ENCODE data around the gene AK2. TPM values are rescaled to one million over a fixed set of nuclear protein-coding genes. Genes with fewer than 3 reads are reported as not detected.
"Not testable (repeated sequence)": the region's sequence is repeated elsewhere in the genome, so short reads cannot be mapped to it uniquely, and the experiment has no call there.

Gene AK2
- total RNA-seq, 2 experiments from 2014 or later = 218 to 279 TPM

DNA sequence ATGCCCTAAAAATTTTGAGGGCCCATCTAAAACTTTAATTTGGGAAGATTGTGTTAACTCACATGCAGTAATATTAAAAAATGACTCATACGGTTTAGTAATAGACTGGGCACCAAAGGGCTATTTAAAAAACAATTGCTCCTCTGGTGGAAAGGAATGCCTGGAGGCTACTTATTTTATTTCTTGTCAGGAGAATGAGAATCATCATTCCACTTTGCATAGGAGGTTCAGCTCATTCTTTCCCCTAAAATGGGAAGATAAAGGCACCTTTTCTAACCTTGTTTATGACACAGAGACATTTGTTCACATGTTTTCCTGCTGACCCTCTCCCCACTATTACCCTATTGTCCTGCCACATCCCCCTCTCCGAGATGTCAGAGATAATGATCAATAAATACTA is 31.4 kb upstream of the AK2 start:
- not testable (repeated sequence) for H3K27ac Mint-ChIP-seq, DNase-seq, H3K4me3 Mint-ChIP-seq, H3K4me1 Mint-ChIP-seq, ATAC-seq
- CTCF ChIA-PET = interaction anchor here (1.0 kb wide), 1 partner anchor 27 kb away, joined by 3 read pairs; no protein-coding TSS in a partner anchor
- Mint-ChIP-seq H3K9me3 (ENCODE audit: low read depth) (peaks cover 19% of the 10 kb centered on the region), H3K36me3 (peaks cover 20% of the 10 kb centered on the region), H3K27me3 (peaks cover 23% of the 10 kb centered on the region)

DNA sequence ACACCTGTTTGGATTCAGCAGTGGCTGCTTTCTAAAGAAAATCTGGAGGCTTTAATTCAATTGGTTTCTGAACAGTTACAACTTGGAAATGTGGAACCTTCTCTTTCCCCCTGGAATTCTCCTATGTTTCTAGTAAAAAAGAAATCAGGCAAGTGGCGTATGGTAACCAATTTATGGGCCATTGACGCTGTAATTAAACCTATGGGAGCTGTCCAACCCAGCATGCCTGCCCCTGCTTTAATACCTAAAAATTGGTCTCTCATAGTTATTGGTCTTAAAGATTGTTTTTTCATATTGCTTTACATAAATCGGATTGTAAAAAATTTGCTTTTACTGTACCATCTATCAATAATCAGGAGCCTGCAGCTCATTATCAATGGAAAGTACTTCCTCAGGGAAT is 29.8 kb upstream of the AK2 start:
- not testable (repeated sequence) for DNase-seq, H3K4me1 Mint-ChIP-seq, H3K27ac Mint-ChIP-seq, ATAC-seq, H3K4me3 Mint-ChIP-seq
- CTCF ChIA-PET = interaction anchor here (0.9 to 1.7 kb wide), 2 partner anchors 29 to 134 kb away, joined by 3 to 5 read pairs; no protein-coding TSS in a partner anchor
- peaks cover 23% of the 10 kb centered on the region for H3K27me3 Mint-ChIP-seq
- H3K36me3 Mint-ChIP-seq = peaks cover 23% of the 10 kb centered on the region
- peaks cover 26% of the 10 kb centered on the region for H3K9me3 Mint-ChIP-seq (ENCODE audit: low read depth)

DNA sequence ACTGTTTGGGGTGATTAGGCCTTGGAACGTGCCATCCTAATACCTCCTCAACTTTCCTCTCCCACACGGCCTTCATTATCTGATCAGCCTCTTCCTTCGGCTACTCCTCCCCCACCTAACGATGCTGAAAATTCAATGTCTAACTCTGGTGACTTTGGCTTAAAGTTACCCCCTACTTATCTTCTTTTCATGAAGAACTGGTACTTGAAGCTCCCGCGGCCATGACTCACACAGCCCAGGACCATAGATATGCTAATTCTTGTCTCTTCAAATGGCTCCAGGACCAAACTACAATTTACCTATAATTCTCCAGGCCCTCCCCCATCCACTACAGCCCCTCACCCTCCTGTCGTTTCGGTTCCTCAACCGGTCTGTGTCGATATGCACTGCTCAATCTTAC is 28.6 kb upstream of the AK2 start:
- Mint-ChIP-seq H3K27me3 (peaks cover 17% of the 10 kb centered on the region), H3K36me3 (peaks cover 23% of the 10 kb centered on the region), H3K4me3 (no peak overlapping the region), H3K27ac (no peak overlapping the region), H3K4me1 (no peaks in the 10 kb centered on the region), H3K9me3 (ENCODE audit: low read depth) (peaks cover 26% of the 10 kb centered on the region)
- CTCF ChIA-PET = interaction anchor here (1.7 kb wide), 1 partner anchor 132 kb away, joined by 5 read pairs; no protein-coding TSS in a partner anchor
- DNase-seq = no peak
- ATAC-seq = no peak

DNA sequence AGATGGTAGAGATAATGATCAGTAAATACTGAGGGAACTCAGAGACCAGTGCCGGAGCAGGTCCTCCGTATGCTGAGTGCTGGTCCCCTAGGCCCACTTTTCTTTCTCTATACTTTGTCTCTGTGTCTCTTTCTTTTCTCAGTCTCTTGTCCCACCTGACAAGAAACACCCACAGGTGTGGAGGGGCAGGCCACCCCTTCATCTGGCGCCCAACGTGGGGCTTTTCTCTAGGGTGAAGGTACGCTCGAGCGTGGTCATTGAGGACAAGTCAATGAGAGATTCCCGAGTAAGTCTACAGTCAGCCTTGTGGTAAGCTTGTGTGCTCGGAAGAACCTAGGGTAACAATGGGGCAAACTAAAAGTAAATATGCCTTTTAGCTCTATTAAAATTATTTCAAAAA is 27.6 kb upstream of the AK2 start:
- peaks cover 26% of the 10 kb centered on the region for H3K9me3 Mint-ChIP-seq (ENCODE audit: low read depth)
- H3K36me3 Mint-ChIP-seq = peaks cover 23% of the 10 kb centered on the region
- H3K27me3 Mint-ChIP-seq = peaks cover 14% of the 10 kb centered on the region
- DNase-seq, H3K4me3 Mint-ChIP-seq, ATAC-seq, H3K4me1 Mint-ChIP-seq, H3K27ac Mint-ChIP-seq: not testable (repeated sequence)
- CTCF ChIA-PET = interaction anchor here (0.8 kb wide), 1 partner anchor 9 kb away, joined by 3 read pairs; no protein-coding TSS in a partner anchor

DNA sequence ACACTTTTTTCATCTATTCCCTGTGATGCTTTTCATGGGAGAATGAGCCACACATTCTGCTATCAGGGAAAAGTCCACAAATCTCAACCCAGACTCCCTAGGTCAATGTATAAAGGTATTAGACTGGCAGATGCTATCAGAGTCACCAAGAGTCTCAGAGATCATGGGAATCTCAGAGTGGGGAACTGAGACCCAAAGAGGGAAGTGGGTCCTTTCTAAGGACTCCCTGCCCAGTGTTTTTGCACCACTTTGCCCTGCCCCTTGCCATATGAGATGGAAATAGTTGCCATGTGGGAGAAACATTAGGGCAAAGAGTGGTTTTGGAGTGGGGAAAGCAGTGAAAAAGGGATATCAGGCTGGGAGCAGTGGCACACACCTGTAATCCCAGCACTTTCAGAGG is 25.2 kb upstream of the AK2 start:
- CTCF ChIA-PET = interaction anchor here (1.5 to 2.0 kb wide), 3 partner anchors 24 to 130 kb away, joined by 3 to 8 read pairs (median 3); no protein-coding TSS in a partner anchor
- Mint-ChIP-seq H3K27ac (no peak overlapping the region), H3K27me3 (peaks cover 4% of the 10 kb centered on the region), H3K9me3 (ENCODE audit: low read depth) (peaks cover 21% of the 10 kb centered on the region), H3K36me3 (peaks cover 21% of the 10 kb centered on the region), H3K4me1 (no peaks in the 10 kb centered on the region), H3K4me3 (no peak overlapping the region)
- no peak for DNase-seq
- no peak for ATAC-seq

DNA sequence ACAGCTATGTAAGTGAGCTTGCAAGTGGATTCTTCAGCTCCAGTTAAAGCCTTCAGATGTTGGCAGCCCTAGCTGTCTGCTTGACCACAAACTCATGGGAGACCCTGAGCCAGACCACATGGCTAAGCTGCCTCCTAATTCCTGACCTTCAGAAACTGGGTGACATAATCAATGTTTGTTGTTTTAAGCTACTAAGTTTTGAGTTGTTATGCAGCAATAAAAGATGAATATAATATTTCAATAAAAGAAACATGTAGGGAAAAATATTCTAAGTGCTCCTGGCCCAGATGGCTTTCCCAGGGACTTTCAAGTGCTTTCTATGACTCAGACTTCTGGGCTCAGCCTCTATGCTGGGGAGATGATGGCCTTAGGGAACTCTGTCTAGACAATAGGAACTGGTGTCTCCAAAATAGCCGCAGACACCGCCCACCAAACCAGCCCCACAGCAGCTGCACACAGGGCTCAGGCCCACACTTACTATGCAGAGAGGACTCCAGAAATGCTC is 23.9 kb upstream of the AK2 start:
- CTCF ChIA-PET = interaction anchor here (0.7 to 2.0 kb wide), 4 partner anchors 25 to 146 kb away, joined by 3 to 8 read pairs (median 3); no protein-coding TSS in a partner anchor
- no peak overlapping the region for H3K27ac Mint-ChIP-seq
- DNase-seq (no peak), ATAC-seq (no peak)
- peaks cover 4% of the 10 kb centered on the region for H3K27me3 Mint-ChIP-seq
- peaks cover 20% of the 10 kb centered on the region for H3K36me3 Mint-ChIP-seq
- peaks cover under 1% of the 10 kb centered on the region for H3K4me1 Mint-ChIP-seq
- H3K9me3 Mint-ChIP-seq (ENCODE audit: low read depth) = peaks cover 21% of the 10 kb centered on the region
- H3K4me3 Mint-ChIP-seq = no peak overlapping the region

DNA sequence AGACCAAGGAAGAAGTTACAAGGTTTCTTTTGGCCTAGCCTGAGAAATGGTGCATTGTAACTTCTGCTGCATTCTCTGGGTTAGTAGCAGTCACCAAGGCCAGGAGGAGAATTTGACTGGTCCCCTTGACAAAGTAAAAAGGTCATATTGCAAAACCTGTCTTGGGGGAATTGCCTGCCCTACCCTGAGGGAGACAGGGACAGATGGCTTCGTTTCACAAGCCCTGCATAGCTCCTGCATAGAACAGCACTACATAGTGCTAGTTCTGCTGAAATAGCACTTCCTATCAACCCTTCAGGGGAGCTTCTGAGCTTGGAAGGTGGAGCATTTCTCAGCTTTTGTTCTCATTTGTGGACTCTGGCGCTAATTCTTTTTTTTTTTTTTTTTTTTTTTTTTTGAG is 20.4 kb upstream of the AK2 start:
- Mint-ChIP-seq H3K9me3 (ENCODE audit: low read depth) (peaks cover 5% of the 10 kb centered on the region), H3K4me1 (peaks cover 1% of the 10 kb centered on the region), H3K27me3 (peaks cover 4% of the 10 kb centered on the region), H3K27ac (no peak overlapping the region), H3K4me3 (no peak overlapping the region), H3K36me3 (peaks cover 3% of the 10 kb centered on the region)
- DNase-seq = no peak
- no peak for ATAC-seq
- CTCF ChIA-PET = interaction anchor here (0.5 to 6.7 kb wide), 13 partner anchors 11 to 181 kb away, joined by 3 to 84 read pairs (median 4); no protein-coding TSS in a partner anchor

DNA sequence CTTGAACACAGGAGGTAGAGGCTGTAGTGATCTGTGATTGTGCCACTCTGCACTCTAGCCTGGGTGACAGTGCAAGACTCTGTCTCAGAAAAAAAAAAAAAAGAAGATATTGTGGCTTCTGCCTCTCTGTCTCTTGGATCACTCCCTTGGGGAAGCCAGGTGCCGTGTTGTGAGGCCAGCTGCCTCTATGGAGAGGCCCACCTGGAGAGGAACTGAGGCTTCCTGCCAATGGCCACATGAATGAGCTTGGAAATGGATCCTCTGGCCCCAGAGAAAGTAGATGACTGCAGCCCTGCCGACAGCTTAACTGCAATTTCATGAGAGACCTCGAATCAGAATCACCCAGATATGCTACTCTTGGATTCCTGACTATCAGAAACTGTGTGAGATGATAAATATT is 19.7 kb upstream of the AK2 start:
- peaks cover 1% of the 10 kb centered on the region for H3K4me1 Mint-ChIP-seq
- no peak overlapping the region for H3K4me3 Mint-ChIP-seq
- H3K36me3 Mint-ChIP-seq = peaks cover 2% of the 10 kb centered on the region
- ATAC-seq (no peak), DNase-seq (no peak)
- peaks cover 4% of the 10 kb centered on the region for H3K27me3 Mint-ChIP-seq
- no peaks in the 10 kb centered on the region for H3K9me3 Mint-ChIP-seq (ENCODE audit: low read depth)
- CTCF ChIA-PET = interaction anchor here (0.7 to 6.7 kb wide), 15 partner anchors 10 to 180 kb away, joined by 3 to 84 read pairs (median 4); no protein-coding TSS in a partner anchor
- H3K27ac Mint-ChIP-seq = no peak overlapping the region

DNA sequence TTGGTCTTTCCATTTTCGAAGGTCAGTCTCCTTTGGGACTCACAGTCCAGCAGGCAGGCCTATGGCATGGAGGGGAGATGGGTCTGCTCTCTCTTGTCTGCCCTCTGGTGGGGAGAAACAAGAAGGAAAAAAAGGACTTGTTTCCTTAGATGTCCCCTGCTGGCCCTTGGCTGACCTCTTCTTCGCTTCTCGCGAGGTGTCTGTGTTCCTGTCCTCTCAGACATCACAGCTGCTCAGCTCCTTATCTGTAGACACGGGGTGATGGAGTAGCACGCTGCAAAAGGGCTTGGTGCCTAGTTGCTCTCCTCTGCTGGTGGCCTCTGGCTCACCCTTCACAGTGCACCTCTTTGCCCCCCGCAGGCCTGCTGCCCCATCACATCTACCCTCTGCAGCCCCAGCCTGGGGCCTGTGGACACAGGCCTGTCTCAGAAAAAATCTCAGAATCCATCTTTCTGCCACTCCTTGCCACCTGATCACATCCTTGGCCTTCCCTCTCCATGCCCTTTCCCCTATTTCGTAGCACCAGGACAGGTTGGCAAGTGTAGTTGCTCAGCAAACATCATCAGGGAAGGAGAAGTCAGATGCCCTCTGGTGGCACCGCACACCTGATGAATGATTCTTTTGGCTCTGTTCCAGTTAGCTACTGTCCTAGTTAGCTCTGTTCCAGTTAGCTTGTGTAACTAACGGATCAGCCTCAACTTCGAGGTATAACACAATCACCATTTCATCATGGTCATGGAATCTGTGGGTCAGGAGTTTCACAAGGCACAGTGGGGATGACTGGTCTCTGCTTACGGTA is 18.7 kb upstream of the AK2 start:
- no peak overlapping the region for H3K4me3 Mint-ChIP-seq
- no peak overlapping the region for H3K27ac Mint-ChIP-seq
- DNase-seq (peak; percentile 49), ATAC-seq (peak; percentile 71)
- CTCF ChIA-PET = interaction anchor here (0.7 to 6.7 kb wide), 31 partner anchors 8 to 187 kb away, joined by 3 to 84 read pairs (median 4); partner anchors contain the start of gene RNF19B
- no peaks in the 10 kb centered on the region for H3K9me3 Mint-ChIP-seq (ENCODE audit: low read depth)
- peaks cover 5% of the 10 kb centered on the region for H3K4me1 Mint-ChIP-seq
- H3K36me3 Mint-ChIP-seq = peaks cover 3% of the 10 kb centered on the region
- peaks cover 4% of the 10 kb centered on the region for H3K27me3 Mint-ChIP-seq

DNA sequence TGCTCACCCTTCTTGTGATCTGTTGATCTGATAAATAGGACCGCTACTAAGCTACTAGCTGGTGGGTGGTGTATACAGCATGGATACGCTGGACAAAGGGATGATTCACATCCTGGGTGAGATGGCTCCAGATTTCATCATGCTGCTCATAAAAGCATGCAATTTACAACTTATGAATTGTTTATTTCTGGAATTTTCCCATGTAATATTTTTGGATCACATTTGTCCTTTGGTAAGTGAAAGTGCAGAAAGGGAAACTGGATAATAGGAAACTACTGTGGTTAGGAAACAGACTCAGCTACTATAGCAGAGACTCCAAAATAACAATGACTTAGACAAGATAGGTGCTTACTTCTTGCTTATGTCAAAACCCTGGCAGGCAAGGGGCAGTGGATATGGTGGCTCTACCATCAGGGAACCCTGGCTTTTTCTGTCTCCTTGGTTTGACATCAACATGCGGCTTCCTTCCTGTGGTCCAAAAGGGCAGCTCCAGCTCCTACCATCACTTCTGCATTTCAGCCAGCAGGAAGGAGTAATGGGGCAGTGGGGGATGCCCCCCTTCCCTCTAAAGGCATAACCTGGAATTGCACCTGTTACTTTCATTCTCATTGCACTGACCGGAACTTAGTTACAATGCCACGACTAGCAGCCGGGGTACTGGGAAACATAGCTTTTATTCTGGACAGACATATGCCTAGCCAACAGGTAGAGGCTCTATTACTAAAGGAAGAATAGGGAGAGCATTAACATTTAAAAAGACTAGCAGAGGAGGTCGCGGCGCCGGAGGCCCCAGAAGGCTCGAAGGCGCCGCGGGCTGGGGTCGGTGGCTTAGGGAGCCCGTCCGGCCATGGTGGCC is 13.8 kb upstream of the AK2 start:
- DNase-seq (no peak), ATAC-seq (no peak)
- Mint-ChIP-seq H3K4me1 (peaks cover 26% of the 10 kb centered on the region), H3K9me3 (ENCODE audit: low read depth) (peaks cover 3% of the 10 kb centered on the region), H3K4me3 (no peak overlapping the region), H3K36me3 (peaks cover 2% of the 10 kb centered on the region), H3K27ac (no peak overlapping the region), H3K27me3 (no peaks in the 10 kb centered on the region)
- CTCF ChIA-PET = no interaction called here

DNA sequence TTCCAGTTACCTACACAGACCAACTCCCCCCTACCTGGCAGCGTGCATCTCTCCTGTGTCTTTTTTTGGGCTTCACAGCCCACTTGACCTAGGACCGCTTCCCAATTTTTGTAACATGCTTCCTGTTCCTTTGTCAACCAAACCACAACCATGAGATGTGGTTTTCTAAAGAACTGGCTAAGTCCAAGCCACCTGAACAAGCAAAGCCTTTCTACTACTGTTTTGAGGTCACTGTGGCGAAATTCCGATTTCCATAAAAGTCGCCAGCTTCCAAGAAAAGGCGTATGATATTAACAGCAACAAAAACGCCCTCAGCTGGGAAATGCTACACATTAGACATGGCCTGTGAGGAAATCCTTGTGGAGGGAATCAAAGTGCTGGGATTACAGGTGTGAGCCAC is 12.7 kb upstream of the AK2 start:
- no peak for DNase-seq

DNA sequence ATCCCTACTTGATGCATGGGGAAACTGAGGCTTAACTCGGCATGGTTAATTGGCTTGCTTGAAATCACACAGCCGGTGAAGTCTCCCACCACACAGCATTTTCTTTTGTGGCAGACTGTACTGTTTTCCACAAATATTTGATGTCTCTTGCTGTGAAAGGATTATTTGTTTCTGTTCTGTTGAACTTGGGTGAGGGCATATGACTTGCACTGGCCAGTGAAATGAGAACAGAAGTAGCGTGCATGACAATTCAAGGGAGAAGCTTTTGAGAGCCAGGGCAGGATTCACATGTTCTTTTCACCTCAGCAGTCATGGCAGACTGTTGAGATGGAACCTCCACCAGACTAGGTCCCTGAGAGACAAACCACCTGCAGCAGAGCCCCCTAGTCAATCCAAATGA is 11.7 kb upstream of the AK2 start:
- CTCF ChIA-PET = interaction anchor here (1.4 kb wide), 1 partner anchor 115 kb away, joined by 4 read pairs; no protein-coding TSS in a partner anchor
- Mint-ChIP-seq H3K4me3 (no peak overlapping the region), H3K4me1 (peaks cover 34% of the 10 kb centered on the region), H3K9me3 (ENCODE audit: low read depth) (peaks cover 3% of the 10 kb centered on the region), H3K27me3 (no peaks in the 10 kb centered on the region), H3K36me3 (peaks cover 2% of the 10 kb centered on the region), H3K27ac (no peak overlapping the region)
- no peak for DNase-seq
- ATAC-seq = no peak

More for the DNA sequence above, 12.7 kb upstream of the AK2 start:
- Mint-ChIP-seq H3K4me3 (no peak overlapping the region), H3K36me3 (peaks cover 2% of the 10 kb centered on the region), H3K9me3 (ENCODE audit: low read depth) (peaks cover 3% of the 10 kb centered on the region), H3K4me1 (peaks cover 34% of the 10 kb centered on the region), H3K27ac (no peak overlapping the region), H3K27me3 (no peaks in the 10 kb centered on the region)
- ATAC-seq = no peak
- CTCF ChIA-PET = interaction anchor here (1.4 kb wide), 1 partner anchor 116 kb away, joined by 4 read pairs; no protein-coding TSS in a partner anchor

DNA sequence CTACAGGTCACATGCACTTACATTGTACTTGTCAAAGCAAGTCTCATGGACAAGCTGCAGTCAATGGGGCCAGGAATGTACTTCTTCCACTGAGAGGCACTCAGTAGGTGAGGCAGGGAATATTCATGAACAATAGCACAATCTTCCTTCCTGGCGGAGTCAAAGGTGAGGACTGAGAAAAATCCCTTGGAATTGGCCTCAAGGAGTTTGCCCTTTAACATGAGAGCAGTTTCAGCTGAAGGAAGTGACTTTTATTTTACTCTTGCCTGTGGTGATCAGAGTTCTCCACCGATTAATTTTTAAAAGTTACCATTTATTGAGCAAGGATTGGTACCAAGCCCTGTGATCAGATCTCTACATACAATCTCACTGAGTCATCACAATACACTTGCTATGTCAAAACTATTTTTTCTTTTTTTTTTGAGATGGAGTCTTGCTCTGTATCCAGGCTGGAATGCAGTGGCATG is 11.2 kb upstream of the AK2 start:
- Mint-ChIP-seq H3K4me1 (peaks cover 34% of the 10 kb centered on the region), H3K36me3 (peaks cover 2% of the 10 kb centered on the region), H3K27ac (no peak overlapping the region), H3K27me3 (no peaks in the 10 kb centered on the region), H3K4me3 (no peak overlapping the region), H3K9me3 (ENCODE audit: low read depth) (peaks cover 3% of the 10 kb centered on the region)
- ATAC-seq (no peak), DNase-seq (no peak)
- CTCF ChIA-PET = interaction anchor here (0.8 to 2.9 kb wide), 4 partner anchors 17 to 116 kb away, joined by 3 to 11 read pairs (median 3); no protein-coding TSS in a partner anchor
